DMS 273 treated with DMSO at 0.1 percent for 48 hours (cell line): ENCODE measurements around the gene ADPRH.
A peak's percentile ranks its signal among the peaks of the same experiment; 100 is the strongest.
"Not testable (repeated sequence)": the region's sequence is repeated elsewhere in the genome, so short reads cannot be mapped to it uniquely, and the experiment has no call there.

Experiments used
- DNase-seq: peaks from one replicate; lab custom pipeline; 2025; lab: John Stamatoyannopoulos, UW

ADPRH gene

DNA sequence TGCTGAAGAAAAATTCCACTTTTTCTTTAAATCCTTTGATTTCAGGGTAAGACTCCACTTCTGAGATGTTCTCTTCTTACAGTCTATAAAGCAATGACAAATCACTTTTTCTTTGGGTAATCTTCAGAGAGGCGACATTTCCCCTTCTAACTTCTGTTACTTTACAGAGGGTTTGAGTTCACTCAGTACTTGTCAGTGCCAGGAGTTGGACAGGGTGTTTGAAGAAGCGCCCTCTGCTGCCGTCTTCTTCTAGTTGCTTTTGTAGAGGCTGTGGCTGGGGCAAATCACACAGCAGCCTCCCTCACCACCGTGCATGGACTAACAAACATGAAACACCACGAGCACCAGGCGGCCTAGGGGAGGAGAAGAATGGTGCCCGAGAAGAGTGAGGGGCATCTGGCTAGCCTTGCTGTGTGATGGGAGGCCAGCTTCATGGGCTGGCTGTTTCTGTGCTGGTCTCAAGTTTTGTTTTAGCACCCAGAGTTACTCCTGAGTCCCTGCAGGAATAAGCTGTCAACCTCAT, 19.8 kb upstream of the ADPRH start, which contains the start of gene CD80:
Gene CD80 (minus strand): TSS at position 174 of the 523 bp plus-strand sequence. CDS start 1,886 bp downstream, outside the sequence.
- peak; percentile 40 for DNase-seq

DNA sequence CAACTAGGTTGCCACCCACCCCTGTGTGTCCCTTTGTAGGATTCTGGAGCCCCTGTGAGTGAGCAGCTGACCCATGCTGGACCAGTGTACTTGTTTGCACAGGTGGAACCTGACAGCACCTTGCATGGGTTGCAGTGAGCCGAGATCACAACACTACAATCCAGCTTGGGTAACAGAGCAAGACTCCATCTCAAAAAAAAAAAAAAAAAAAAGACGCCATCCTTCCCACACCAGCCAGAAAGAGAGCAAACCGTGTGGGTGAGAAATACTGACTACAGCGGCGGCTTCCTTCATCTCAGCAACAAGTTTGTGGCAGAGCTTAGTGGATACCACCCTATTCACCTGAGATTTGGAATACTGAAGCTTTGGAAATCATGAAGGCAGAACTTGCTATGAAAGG, 19.1 kb upstream of the ADPRH start:
- no peak for DNase-seq

DNA sequence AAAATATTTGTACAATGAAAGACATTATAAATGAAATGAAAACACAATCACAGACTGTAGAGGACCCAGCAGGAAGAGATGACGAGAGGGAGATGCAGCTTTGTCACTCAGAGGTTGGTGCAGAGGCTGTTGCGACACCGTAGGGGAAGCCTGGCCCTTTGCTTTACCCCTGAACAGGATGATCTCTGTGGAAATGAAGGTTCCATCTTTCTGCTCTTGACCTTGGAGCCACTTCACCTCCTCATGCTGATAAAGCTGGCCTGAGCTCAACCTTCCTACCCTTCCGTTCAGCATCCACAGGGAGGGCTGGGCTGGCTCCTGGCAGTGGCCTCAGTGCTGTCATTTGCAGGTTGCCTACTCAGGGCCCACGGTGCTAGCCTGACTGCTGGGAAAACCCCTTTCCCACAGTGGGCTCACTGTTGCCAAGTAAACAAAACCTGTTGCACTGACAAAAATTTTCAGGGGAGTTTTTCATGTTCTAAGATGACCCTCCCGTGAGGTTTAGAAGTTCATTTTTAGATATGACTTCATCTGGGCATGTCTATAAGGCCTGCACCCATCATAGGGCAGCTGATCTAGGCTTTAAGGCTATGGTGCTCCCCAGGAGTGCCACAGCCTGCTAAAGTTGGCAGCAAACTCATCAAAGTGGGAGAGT, 16.9 kb upstream of the ADPRH start:
- no peak for DNase-seq

DNA sequence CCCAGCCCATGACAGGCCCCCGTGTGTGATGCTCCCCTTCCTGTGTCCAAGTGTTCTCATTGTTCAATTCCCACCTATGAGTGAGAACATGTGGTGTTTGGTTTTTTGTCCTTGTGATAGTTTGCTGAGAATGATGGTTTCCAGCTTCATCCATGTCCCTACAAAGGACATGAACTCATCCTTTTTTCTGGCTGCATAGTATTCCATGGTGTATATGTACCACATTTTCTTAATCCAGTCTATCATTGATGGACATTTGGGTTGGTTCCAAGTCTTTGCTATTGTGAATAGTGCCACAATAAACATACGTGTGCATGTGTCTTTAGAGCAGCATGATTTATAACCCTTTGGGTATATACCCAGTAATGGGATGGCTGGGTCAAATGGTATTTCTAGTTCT, 16.0 kb upstream of the ADPRH start:
- DNase-seq = not testable (repeated sequence)

DNA sequence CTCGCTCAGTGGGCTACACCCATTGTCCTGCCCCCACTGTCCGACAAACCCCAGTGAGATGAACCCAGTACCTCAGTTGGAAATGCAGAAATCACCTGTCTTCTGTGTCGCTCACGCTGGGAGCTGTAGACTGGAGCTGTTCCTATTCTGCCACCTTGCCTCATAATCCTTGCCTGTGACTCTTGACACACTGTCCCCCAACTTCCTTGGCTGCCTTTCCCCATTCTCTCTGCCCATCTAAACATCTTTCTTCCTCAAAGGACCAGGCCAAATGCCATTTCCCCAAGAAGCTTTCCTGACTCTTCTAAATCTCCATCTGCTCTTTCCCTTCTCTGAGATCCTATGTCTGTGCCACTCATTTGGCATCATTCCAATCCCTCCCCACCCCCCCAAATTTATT, 10.1 kb upstream of the ADPRH start:
- no peak for DNase-seq

DNA sequence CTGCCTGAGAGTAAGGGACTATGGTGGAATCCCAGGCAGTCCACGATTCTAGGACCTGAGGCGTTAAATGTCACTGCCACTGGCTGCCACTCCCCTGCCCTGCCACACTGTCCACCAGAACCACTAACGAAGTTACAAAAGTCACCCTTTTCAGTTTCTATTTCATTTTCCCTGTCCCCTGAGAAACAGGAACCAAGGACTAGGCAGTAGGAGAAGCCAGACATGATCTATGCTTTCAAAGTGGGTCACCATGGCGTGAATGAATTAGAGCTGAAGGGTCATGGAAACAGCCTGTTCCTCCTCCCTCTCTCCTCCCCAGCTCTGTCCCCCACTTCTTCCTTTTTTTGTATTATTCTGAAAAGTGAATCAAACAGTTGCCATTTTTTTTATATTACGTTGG, 9.1 kb upstream of the ADPRH start:
- no peak for DNase-seq

DNA sequence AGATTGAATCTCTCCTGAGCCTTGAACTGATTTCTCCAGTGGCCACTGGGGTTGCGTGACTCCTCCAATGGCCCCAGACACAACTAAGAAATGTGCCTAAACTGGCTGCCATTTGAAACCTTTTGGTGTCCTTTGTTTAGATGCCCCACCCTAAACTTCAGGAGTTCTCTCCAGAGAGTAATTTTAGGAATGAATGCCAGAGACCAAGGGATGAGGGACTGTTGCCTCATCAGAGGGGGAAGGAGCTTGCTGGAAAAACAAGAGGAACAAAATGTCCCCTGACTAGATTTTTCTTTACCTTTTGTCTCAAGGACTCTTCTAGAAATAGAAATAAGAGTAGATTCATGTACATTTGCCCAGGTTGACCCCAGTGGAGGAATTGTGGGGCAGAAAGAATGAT, 8.1 kb upstream of the ADPRH start:
- no peak for DNase-seq

DNA sequence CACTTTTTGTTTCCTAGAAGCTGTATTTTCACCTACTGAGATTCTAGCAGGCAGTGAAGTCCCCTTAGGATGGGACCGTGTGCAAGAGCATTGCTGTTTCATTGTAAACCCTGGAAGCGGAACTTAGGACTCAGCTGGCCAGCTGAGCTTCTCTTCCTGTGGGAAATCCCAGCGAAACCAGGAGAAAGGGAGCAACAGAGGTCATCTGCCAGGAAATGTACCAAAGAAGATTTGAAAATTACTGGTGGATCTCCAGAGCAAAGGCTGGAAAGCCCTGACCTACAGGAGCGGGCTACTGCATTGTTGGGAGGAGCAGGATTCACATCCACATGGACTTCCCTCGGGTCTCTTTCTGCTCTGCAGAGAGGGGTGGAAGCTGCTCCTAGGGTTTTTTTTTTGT, 7.6 kb upstream of the ADPRH start:
- DNase-seq = no peak

DNA sequence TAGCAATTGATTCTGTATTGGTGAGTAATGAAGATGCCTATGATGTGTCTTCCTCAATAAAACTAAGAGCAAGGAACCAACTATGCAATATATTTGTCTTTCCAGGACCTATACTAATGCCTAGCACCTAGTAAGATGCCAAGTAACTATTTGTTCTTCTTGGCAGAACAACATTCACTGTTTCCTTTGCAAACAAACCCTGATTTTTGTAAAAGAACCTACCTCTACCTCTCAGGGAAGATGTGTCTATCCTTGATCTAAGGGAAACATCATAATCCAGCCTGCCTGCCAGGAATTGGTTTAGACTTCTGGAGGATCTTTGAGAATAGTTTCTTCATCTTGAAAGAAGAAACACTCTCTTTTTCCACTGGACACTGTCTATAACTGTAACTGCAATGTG, 3.8 kb upstream of the ADPRH start:
- no peak for DNase-seq

DNA sequence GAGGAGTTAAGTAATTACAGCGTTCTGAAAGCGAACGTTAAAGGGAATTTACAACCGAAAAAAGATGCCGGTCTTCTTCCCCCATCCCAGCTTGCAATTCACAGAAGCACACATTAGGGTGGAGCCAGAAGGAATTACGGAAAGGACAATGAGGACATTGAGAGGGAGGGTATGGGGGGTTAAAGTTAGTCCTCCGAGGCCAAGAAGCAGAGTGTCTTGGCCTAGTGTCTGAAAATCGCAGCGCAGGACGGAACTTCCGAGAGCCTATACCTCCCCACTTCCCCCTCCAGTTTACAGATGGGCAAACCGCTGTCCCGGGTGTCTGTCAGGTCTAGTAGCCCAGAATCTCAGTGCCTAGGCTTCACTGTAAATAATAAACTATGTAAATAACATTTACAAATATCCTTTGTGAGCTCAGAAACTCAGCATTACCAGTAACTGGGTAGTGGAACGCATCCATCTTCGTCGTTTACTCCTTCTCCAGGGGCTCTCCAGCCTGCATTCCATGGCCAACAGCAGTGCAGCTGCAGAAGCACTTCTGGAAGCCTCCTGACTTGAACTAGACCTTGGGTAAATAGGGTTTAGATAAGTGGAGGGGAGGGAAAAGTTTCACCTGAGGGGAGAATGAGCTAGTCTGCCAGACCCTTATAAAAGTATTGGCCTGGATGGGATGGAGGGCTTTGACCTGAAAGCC, 922 bp downstream of the ADPRH start:
- no peak for DNase-seq

DNA sequence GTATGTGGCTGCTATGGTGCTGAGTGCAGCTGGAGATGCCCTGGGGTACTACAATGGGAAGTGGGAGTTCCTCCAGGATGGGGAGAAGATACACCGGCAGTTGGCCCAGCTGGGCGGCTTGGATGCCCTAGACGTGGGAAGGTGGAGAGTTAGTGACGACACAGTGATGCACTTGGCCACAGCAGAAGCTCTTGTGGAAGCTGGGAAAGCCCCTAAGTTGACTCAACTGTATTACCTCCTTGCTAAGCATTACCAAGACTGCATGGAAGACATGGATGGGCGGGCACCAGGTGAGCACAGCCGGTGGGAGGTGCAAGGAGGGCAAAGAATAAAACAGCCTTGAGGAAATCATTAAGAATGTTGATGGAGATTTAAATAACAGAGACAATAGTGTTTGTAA, 2.9 kb downstream of the ADPRH start:
- DNase-seq = no peak

DNA sequence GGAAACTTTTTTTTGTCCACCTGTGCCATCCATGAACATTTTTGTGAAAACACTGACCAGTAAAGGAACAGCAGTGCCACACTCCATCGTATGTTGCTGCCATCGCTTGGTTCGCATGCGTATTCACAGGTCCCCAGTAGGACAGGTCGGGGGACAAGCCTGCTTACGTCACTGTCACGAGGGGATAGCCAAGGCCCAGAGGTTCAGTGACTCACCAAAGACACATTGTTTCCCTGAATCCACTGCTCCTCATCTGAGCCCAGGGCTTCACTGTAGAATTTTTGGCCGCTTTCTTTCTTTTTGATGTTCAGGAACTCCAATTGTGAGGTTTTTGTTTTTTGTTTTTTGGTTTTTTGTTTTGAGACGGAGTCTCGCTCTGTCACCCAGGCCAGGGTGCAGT, 5.9 kb downstream of the ADPRH start:
- DNase-seq = no peak

DNA sequence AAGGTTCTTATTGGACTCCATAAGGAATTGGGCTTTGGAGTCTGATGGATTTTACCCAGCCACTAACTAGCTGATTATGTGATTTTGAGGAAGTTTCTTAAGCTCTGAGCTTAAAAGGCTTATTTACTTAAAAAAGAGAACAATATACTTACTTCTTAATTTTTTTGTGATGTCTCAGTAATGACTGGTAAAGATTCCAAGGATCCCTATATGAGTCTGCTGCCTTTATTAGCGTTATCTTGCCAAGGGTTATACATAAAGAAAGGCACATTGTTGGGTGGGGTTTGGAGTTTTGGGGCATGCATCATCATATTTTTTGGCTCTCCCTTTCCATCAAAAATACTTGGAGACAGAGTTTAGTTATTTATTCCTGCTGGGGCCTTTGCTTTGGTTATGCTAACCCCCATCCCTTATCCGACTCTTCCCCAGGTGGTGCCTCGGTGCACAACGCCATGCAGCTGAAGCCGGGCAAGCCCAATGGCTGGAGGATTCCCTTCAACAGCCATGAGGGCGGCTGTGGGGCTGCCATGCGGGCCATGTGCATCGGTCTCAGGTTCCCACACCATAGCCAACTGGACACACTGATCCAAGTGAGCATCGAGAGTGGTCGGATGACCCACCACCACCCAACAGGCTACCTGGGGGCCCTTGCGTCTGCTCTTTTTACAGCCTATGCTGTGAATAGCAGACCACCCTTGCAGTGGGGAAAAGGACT, 6.7 kb downstream of the ADPRH start:
- DNase-seq = no peak

DNA sequence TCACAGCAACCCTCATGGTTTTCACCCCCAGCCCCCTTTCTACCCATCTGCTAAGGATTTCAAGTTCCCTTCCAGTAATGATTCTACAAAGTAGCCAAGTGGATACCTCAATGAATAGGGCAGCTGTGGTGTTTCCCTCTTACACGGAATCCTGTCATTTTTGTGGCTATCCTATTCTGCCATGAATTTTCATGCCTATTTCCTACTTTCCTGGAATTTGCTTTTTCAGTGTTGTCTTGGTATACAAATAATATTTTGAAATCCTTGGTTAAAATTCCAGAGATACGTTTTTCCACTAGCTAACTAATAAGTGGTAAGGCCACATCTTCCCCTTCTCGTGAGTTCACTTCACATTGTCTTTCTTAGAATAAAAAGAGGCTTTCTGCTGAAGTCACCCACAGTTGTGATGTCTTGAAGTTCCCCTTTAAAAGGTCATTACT, 7.5 kb downstream of the ADPRH start:
- DNase-seq = no peak

DNA sequence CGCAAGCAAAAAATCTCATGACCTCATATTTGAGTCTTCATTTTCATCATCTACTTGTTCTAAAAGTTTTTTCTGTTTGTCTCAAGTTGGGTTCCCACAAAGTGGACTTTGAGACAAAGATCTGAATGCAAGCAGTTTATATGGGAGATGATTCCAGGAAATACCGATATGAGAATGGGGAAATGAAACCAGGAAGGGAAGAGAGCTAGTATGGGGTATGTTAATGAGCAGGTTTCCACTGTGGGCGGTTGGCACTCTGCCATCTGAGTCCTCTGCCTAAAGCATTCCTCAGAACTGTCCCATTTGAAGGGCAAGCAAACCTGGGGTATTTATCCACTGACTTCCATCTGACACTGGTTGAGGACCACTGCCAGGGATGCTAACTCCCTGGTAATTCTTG, 8.8 kb downstream of the ADPRH start:
- DNase-seq = no peak

DNA sequence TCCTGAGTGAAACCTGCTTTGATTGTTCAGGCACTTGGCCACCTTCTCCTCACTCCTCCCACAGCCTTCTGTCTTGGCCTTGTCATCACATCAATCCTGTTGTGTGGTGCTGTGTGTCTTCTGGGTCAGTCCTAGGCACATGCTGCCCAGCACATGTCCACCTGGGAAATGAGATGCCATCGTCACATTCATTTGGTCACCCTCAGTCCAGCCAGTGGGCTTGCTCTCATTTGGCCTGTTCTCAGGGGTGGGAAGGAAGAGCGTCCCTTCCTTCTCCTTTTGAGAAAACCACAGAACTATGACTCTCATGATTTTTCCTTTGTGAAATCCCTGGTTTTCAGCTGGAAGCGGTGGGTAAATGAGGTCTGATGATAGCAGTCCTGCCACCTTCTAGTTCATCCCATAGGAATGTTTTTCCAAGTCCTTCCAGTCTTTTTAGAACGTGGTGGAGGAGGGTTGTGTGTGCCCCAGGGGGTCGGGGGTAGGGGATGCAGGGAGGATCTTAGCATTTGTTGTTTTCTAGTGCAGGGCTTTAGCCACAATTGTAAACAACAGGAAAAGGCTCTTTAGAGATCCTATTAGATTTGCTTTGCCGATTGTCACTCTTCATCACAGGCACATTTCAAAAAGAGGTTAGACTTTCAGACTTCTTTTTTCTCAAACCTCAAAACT, 9.9 kb downstream of the ADPRH start:
- no peak for DNase-seq

DNA sequence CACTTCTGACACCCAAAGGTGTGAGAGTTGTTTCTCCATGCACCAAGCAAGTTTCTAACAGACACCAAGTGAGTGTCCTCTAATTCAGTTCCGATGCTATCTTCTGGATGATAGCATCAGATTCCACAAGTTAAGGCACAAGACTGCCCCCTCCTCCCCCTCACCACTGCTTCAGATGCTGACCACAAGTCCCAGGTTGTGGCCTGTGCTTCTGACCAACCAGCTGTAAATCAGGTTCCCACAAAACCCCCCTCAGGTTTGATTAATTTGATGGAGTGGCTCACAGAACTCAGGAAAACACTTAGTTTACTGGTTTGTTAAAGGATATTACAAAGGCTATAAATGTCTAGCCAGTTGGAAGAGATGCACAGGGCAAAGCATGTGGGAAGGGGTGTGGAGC, 11.4 kb downstream of the ADPRH start:
- DNase-seq = no peak

DNA sequence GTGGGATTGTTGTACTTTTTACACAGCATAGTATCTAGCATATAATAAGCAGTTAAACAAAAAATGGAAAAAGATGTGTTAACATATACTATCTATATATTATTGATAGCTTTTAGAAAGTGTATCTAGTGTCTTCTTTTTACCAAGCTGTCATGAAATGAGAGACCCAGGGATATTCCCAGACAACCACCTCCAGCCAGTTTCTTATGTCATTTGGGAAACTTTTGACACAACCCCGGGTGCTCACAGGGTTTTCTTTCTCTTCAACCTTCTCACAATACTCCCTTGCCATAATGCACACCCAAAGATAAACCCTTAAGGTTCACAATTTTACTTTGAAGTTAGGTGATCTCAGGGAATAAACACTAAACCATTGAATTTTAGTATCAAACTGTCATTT, 13.6 kb downstream of the ADPRH start:
- no peak for DNase-seq

DNA sequence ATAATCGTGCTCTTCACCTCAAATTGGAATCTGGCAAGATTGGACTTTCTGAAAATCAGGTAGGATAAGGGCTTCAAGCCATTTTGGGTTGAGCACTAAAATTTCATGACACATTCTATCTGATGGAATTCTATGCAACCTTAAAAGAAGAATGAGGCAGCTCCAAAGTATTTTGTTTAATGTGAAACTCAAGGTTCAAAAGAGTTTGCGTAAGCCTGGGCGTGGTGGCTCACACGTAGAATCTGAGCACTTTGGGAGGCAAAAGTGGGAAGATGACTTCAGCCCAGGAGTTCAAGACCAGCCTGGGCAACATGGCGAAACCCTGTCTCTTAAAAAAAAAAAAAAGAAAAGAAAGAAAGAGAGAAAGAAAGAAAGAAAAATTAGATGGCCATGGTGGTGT, 14.8 kb downstream of the ADPRH start:
- no peak for DNase-seq

DNA sequence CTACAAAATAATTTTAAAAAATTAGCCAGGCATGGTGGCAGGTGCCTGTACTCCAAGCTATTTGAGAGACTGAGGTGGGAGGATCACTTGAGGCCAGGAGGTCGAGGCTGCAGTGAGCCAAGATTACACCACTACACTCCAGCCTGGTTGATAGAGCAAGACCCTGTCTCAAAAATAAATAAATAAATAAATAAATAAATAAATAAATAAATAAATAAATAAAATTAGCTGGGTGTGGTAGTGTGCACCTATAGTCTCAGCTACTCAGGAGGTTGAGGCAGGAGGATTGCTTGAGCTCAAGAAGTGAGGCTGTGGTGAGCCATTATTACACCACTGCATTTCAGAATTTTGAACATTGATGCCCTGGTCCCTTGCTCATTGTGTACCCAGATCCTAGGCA, 15.6 kb downstream of the ADPRH start:
- not testable (repeated sequence) for DNase-seq

DNA sequence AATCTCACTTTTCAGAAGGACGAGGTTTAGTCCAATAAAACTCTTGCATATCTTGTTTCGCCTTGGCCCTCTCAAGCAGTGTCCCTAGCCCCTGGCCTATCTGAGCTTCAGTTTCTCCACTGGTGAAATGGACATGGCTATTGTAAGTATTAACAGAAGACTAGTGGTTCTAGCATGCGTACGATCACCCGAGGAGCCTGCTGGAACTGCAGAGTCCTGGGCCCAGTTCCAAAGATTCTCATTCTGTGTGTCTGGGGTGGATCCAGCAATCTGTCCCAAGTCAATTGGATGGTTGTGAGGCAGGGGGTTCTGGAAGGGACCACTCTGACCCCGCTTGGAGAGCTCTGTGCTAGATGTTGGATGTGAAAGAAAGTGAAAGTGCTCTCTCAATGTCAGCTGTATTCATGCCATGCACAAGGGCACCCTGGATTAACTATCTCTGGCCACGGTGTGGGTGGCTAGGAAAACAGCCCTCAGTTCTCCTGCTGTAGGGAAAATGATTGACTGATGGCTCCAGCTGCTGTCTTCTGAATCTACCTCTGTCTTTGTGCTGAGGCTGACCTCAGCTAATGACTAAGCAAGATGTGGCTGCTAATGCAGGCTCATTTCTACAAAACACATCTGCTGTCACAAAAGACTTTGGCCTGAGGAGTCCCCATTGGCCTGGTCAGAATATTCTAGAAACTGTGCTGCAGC, 16.5 kb downstream of the ADPRH start:
- no peak for DNase-seq

DNA sequence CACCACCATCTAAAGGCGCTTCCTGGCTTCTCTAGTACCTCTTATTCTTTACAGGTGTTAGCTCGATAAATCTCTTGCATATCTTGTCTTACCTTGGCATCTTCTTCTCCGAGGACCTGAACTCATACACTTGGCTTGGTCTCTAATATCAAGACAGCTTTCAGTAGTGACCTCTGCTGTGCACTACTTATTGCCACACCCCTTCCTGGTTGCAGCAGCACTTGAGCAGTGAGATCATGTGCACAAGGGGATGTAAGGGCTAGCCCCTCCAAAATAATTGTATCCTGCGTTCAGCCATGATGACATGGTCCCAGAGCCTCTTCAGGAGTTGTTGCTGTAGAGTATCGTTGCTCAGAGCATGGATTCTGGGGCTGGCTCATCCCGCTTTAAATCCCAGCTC, 17.1 kb downstream of the ADPRH start:
- no peak for DNase-seq
